ENCODE measurements around the gene RPL13A. TPM values are rescaled to one million over a fixed set of nuclear protein-coding genes. Genes with fewer than 3 reads are reported as not detected.
A peak's percentile ranks its signal among the peaks of the same experiment; 100 is the strongest.

Gene RPL13A
- total and polyA plus RNA-seq, 12 donors, result 1,171 to 2,740 (median 1,355) TPM

DNA sequence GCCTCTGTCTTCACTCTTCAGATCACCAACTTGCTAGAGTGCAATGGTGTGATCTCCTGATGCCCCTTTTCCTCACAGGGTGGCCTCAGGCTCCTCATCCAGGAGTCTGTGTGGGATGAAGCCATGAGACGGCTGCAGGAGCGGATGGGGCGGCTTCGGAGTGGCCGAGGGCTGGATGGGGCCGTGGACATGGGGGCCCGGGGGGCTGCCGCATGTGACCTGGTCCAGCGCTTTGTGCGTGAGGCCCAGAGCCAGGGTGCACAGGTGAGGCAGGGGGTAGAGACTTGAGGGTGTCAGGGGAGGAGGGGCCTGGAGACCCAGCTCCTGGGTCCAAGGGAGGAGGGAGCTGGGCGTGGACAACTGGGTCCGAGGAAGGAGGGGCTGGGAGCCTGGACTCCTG is 24.9 kb upstream of the RPL13A start:
- peaks cover 0 to 65% (median 7%) of the 10 kb centered on the region in 9 donors for H3K36me3 ChIP-seq
- no peak overlapping the region for H3K4me3 ChIP-seq
- TF ChIP-seq, protein P1, sequence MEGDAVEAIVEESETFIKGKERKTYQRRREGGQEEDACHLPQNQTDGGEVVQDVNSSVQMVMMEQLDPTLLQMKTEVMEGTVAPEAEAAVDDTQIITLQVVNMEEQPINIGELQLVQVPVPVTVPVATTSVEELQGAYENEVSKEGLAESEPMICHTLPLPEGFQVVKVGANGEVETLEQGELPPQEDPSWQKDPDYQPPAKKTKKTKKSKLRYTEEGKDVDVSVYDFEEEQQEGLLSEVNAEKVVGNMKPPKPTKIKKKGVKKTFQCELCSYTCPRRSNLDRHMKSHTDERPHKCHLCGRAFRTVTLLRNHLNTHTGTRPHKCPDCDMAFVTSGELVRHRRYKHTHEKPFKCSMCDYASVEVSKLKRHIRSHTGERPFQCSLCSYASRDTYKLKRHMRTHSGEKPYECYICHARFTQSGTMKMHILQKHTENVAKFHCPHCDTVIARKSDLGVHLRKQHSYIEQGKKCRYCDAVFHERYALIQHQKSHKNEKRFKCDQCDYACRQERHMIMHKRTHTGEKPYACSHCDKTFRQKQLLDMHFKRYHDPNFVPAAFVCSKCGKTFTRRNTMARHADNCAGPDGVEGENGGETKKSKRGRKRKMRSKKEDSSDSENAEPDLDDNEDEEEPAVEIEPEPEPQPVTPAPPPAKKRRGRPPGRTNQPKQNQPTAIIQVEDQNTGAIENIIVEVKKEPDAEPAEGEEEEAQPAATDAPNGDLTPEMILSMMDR (IDR thresholded peaks at IDR 0.05), result no peak
- no peaks in the 10 kb centered on the region for H3K9me3 ChIP-seq
- no peaks in the 10 kb centered on the region for H3K27me3 ChIP-seq
- no peak overlapping the region for H3K27ac ChIP-seq
- intact Hi-C loops (cut with DNase I), result no loop called here
- H3K4me1 ChIP-seq, result peaks cover 0 to 9% (median 0%) of the 10 kb centered on the region in 9 donors
- no peak for ATAC-seq
- DNase-seq, result no peak
- 87 to 89% methylated on average over 12 of the region's 12 CpGs for WGBS, 2 donors

- TF ChIP-seq, protein P1 (IDR thresholded peaks at IDR 0.05), result no peak
- Histone ChIP-seq H3K4me3 (no peak overlapping the region), H3K36me3 (peaks cover 0 to 58% (median 7%) of the 10 kb centered on the region in 9 donors), H3K9me3 (no peaks in the 10 kb centered on the region), H3K4me1 (peaks cover 0 to 12% (median 8%) of the 10 kb centered on the region in 9 donors), H3K27me3 (no peaks in the 10 kb centered on the region), H3K27ac (no peak overlapping the region)
- DNase-seq (no peak), ATAC-seq (peak in 1 of 8 donors; percentile 28)
- intact Hi-C loops (cut with DNase I), result no loop called here
- 93% methylated on average over 39 of the region's 39 CpGs for WGBS, 2 donors
Measured at GRCh38 chr19:49463960-49464740, 23.3 kb upstream of the RPL13A start.

DNA sequence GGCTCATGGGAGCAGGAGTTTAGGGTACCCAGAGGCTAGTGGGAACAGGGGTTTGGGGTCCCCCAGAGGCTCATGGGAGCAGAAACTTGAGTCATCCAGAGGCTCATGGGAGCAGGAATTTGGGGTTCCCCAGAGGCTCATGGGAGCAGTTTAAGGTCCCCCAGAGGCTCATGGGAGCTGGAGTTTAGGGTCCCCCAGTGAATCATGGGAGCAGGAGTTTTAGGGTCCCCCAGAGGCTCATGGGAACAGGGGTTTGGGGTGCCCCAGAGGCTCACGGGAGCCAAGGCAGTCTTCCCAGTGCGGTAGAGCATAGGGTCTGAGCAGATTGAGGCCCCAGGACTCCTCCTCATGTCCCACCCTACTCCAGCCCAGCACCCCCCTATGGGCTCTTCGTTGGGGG is 22.0 kb upstream of the RPL13A start:
- WGBS, 2 donors, result 95 to 100% methylated on average over 3 of the region's 3 CpGs
- H3K27me3 ChIP-seq, result no peaks in the 10 kb centered on the region
- intact Hi-C loops (cut with DNase I), result no loop called here
- H3K4me3 ChIP-seq, result no peak overlapping the region
- DNase-seq, result no peak
- peaks cover 3 to 24% (median 17%) of the 10 kb centered on the region in 9 donors for H3K4me1 ChIP-seq
- H3K36me3 ChIP-seq, result peaks cover 0 to 48% (median 7%) of the 10 kb centered on the region in 9 donors
- no peaks in the 10 kb centered on the region for H3K9me3 ChIP-seq
- no peak overlapping the region for H3K27ac ChIP-seq
- no peak for ATAC-seq
- TF ChIP-seq, protein P1 (IDR thresholded peaks at IDR 0.05), result no peak

GRCh38 chr19:49468199-49468598 is 19.2 kb upstream of the RPL13A start:
- 93 to 94% methylated on average over 19 of the region's 19 CpGs for WGBS, 2 donors
- Histone ChIP-seq H3K36me3 (peaks cover 0 to 39% (median 7%) of the 10 kb centered on the region in 9 donors), H3K27me3 (no peaks in the 10 kb centered on the region), H3K4me1 (peaks cover 6 to 39% (median 23%) of the 10 kb centered on the region in 9 donors), H3K27ac (peak overlapping the region; percentile 58 to 86 (median 74)), H3K4me3 (no peak overlapping the region), H3K9me3 (no peaks in the 10 kb centered on the region)
- peak in 1 of 8 donors; percentile 9 for ATAC-seq
- intact Hi-C loops (cut with DNase I), result no loop called here
- TF ChIP-seq, protein P1 (IDR thresholded peaks at IDR 0.05), result no peak
- no peak for DNase-seq
